AG09309 (cell line): ENCODE results near the gene CSF1R.
"Not testable (repeated sequence)": the region's sequence is repeated elsewhere in the genome, so short reads cannot be mapped to it uniquely, and the experiment has no call there.

Experiments
- DNase-seq: peaks from one replicate; pipeline ENCODE4 v3.0.0-alpha.2; 2010; ENCODE audit warnings: low read depth
- H3K4me3 ChIP-seq: 2 replicates; pipeline ENCODE4 v1.5.1; 2011; ENCODE audit warnings: mild to moderate bottlenecking, low read depth, low read length, moderate library complexity; ENCODE audit not compliant: control insufficient read depth
- CTCF ChIP-seq: IDR thresholded peaks from 2 replicates; pipeline ENCODE4 v1.5.1; 2011; ENCODE audit warnings: mild to moderate bottlenecking, low read depth, low read length, inconsistent platforms; ENCODE audit not compliant: insufficient read depth, control insufficient read depth; ENCODE audit errors: missing control alignments

Gene CSF1R

GRCh38 chr5:150103678-150104549 is 17.6 kb upstream of the CSF1R start:
- no peak for TF ChIP-seq CTCF
- H3K4me3 ChIP-seq = no peak overlapping the region
- no peak for DNase-seq

- no peak for DNase-seq
- no peak for TF ChIP-seq CTCF
Observed at GRCh38 chr5:150101023-150101422, 14.7 kb upstream of the CSF1R start.

GRCh38 chr5:150097152-150097551 is 10.8 kb upstream of the CSF1R start:
- H3K4me3 ChIP-seq = no peak overlapping the region
- no peak for DNase-seq
- TF ChIP-seq CTCF = no peak

More at GRCh38 chr5:150101023-150101422, 14.7 kb upstream of the CSF1R start:
- no peak overlapping the region for H3K4me3 ChIP-seq

DNA sequence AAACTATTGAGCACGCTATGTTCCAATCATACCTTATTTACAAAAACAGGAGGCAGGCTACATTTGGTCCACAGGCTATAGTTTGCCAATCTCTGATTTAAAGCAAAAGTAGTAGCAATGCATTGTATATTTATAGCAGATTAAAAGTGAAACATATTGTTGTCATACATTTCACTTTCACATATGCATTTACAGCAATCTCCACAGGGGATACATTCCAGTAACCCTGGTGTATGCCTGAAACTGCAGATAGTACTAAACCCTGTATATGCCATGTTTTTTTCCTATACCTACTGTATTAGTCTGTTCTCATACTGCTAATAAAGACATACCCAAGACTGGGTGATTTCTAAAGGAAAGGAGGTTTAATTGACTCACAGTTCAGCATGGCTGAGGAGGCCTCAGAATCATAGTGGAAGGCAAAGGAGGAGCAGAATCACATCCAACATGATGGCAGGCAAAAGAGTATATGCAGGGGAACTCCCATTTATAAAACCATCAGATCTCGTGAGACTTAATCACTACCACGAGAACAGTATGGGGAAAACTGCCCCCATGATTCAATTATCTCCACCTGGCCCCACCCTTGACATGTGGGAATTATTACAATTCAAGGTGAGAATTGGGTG is 5.9 kb upstream of the CSF1R start:
- no peak for DNase-seq
- H3K4me3 ChIP-seq = no peak overlapping the region
- no peak for TF ChIP-seq CTCF

GRCh38 chr5:150085191-150085912 is 1.0 kb downstream of the CSF1R start:
- DNase-seq = no peak
- no peak overlapping the region for H3K4me3 ChIP-seq
- TF ChIP-seq CTCF = no peak

DNA sequence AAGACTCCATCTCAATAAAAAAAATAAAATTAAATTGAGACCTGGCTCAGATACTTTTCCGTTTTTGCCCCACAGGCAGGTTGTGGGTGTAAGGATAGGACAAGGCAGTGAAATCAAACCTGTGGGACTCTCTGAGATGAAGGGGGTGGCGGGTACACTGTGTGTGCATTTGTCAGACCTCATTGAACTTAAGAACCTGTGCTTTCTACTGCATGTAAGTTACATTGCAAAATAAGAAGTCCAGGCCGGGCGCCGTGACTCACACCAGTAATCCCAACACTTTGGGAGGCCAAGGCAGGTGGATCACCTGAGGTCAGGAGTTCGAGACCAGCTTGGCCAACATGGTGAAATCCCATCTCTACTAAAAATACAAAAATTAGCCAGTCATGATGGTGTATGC is 1.6 kb downstream of the CSF1R start:
- not testable (repeated sequence) for DNase-seq, H3K4me3 ChIP-seq

DNA sequence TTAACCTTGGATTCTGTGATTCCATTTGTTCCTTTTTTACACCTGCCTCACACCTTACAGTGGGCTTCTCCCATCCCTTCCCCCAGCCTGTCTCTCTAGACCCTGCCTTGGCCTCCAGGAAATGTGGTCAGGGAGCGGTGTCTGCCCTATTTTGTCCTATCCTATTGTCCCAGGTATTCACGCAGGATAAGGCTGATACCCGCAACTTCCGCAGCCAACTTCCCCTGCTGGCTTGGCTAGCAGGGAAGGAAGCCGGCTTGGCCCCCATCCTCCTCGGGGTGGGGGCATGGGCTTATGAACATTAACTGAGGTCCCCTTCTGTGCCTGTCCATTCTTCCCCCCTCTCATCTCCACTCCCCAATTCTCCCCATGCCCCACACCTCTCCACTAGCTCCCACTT is 3.5 kb downstream of the CSF1R start:
- TF ChIP-seq CTCF = no peak
- no peak overlapping the region for H3K4me3 ChIP-seq
- DNase-seq = no peak
